ENCODE data around the gene DYRK4. TPM values are rescaled to one million over a fixed set of nuclear protein-coding genes. Genes with fewer than 3 reads are reported as not detected.

DYRK4 gene
- total RNA-seq, 1 donor from 2014 or later: 30.1 TPM

- TF ChIP-seq CTCF (IDR thresholded peaks at IDR 0.05): no peak
- DNase-seq (no peak), ATAC-seq (no peak)
- Histone ChIP-seq H3K4me3 (no peak overlapping the region), H3K27ac (no peak overlapping the region), H3K27me3 (no peaks in the 10 kb centered on the region), H3K36me3 (peaks cover 21% of the 10 kb centered on the region), H3K9me3 (no peaks in the 10 kb centered on the region), H3K4me1 (peaks cover 5% of the 10 kb centered on the region)
- intact Hi-C loops (cut with DNase I): no loop called here
Observed at GRCh38 chr12:4607056-4607455, 45.0 kb downstream of the DYRK4 start.

GRCh38 chr12:4609071-4609470 is 47.1 kb downstream of the DYRK4 start:
- no peak for ATAC-seq
- intact Hi-C loops (cut with DNase I): no loop called here
- TF ChIP-seq CTCF (IDR thresholded peaks at IDR 0.05): no peak
- Histone ChIP-seq H3K4me3 (no peak overlapping the region), H3K36me3 (peaks cover 41% of the 10 kb centered on the region), H3K9me3 (no peaks in the 10 kb centered on the region), H3K27me3 (no peaks in the 10 kb centered on the region), H3K27ac (no peak overlapping the region), H3K4me1 (peaks cover 5% of the 10 kb centered on the region)
- DNase-seq: no peak

GRCh38 chr12:4610481-4610880 is 48.5 kb downstream of the DYRK4 start:
- peaks cover 55% of the 10 kb centered on the region for H3K36me3 ChIP-seq
- H3K4me1 ChIP-seq: peaks cover 5% of the 10 kb centered on the region

GRCh38 chr12:4615667-4616066 is 53.7 kb downstream of the DYRK4 start:
- intact Hi-C loops (cut with DNase I): no loop called here
- Histone ChIP-seq H3K4me1 (no peaks in the 10 kb centered on the region), H3K36me3 (peaks cover 55% of the 10 kb centered on the region), H3K4me3 (no peak overlapping the region), H3K27me3 (no peaks in the 10 kb centered on the region), H3K27ac (no peak overlapping the region), H3K9me3 (no peaks in the 10 kb centered on the region)
- DNase-seq (no peak), ATAC-seq (no peak)
- TF ChIP-seq CTCF (IDR thresholded peaks at IDR 0.05): no peak

More at GRCh38 chr12:4610481-4610880, 48.5 kb downstream of the DYRK4 start:
- no peak overlapping the region for H3K4me3 ChIP-seq
- DNase-seq: no peak
- H3K9me3 ChIP-seq: no peaks in the 10 kb centered on the region
- no peak overlapping the region for H3K27ac ChIP-seq
- H3K27me3 ChIP-seq: no peaks in the 10 kb centered on the region
- TF ChIP-seq CTCF (IDR thresholded peaks at IDR 0.05): no peak
- intact Hi-C loops (cut with DNase I): no loop called here
- no peak for ATAC-seq

GRCh38 chr12:4621511-4621910 is 59.5 kb downstream of the DYRK4 start:
- intact Hi-C loops (cut with DNase I): no loop called here
- ATAC-seq (no peak), DNase-seq (no peak)
- Histone ChIP-seq H3K9me3 (no peaks in the 10 kb centered on the region), H3K27me3 (no peaks in the 10 kb centered on the region), H3K27ac (no peak overlapping the region), H3K36me3 (no peaks in the 10 kb centered on the region), H3K4me3 (no peak overlapping the region), H3K4me1 (no peaks in the 10 kb centered on the region)
- TF ChIP-seq CTCF (IDR thresholded peaks at IDR 0.05): no peak

- intact Hi-C loops (cut with DNase I): no loop called here
- H3K4me1 ChIP-seq: no peaks in the 10 kb centered on the region
- no peak for ATAC-seq
Observed at GRCh38 chr12:4626543-4626942, 64.5 kb downstream of the DYRK4 start.

More at GRCh38 chr12:4626543-4626942, 64.5 kb downstream of the DYRK4 start:
- Histone ChIP-seq H3K4me3 (no peak overlapping the region), H3K9me3 (no peaks in the 10 kb centered on the region), H3K27me3 (no peaks in the 10 kb centered on the region), H3K27ac (no peak overlapping the region), H3K36me3 (no peaks in the 10 kb centered on the region)
- TF ChIP-seq CTCF (IDR thresholded peaks at IDR 0.05): no peak
- no peak for DNase-seq
